ENCODE results near the gene KITLG.
A peak's percentile ranks its signal among the peaks of the same experiment; 100 is the strongest.

DNA sequence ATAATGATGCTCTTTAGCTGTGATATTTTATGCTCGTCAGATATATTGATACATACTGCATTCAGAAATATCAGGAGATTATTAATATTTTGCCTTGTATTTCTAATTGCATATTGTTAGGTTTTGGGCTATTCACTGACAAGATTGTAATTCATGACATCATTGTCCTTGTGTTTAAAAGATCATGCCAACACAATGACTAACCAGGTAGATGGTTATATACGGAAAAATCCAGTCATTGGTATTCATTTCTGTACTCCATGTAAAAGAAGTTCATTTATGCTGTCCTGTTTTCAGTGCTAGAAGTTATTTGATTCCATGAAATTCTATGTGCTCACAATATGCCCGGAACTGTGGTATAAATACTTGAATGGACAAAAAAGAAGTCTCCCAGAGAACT is 107.5 kb downstream of the KITLG start:
- TF ChIP-seq, protein P1, sequence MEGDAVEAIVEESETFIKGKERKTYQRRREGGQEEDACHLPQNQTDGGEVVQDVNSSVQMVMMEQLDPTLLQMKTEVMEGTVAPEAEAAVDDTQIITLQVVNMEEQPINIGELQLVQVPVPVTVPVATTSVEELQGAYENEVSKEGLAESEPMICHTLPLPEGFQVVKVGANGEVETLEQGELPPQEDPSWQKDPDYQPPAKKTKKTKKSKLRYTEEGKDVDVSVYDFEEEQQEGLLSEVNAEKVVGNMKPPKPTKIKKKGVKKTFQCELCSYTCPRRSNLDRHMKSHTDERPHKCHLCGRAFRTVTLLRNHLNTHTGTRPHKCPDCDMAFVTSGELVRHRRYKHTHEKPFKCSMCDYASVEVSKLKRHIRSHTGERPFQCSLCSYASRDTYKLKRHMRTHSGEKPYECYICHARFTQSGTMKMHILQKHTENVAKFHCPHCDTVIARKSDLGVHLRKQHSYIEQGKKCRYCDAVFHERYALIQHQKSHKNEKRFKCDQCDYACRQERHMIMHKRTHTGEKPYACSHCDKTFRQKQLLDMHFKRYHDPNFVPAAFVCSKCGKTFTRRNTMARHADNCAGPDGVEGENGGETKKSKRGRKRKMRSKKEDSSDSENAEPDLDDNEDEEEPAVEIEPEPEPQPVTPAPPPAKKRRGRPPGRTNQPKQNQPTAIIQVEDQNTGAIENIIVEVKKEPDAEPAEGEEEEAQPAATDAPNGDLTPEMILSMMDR (IDR thresholded peaks at IDR 0.05 in 2 of 3, conservative IDR thresholded peaks at IDR 0.05 in 1 of 3; ENCODE audit: borderline replicate concordance in 1 of 3, insufficient read depth in 1 of 3, low read depth in 2 of 3, low read length in 2 of 3) = no peak
- TF ChIP-seq RAD21 (IDR thresholded peaks at IDR 0.05; ENCODE audit: low read depth) = peak; percentile 10; the same call in 1 of the 2 replicates
- TF ChIP-seq TCF7L2 (IDR thresholded peaks at IDR 0.05; ENCODE audit: borderline replicate concordance, extremely low read depth, insufficient read depth, insufficient read length) = no peak
- no peak for TF ChIP-seq SIN3A (IDR thresholded peaks at IDR 0.05; ENCODE audit: low read depth)
- TF ChIP-seq YY1 (IDR thresholded peaks at IDR 0.05; ENCODE audit: extremely low read depth, insufficient replicate concordance, low read depth, low read length) = no peak
- no peak for TF ChIP-seq EGR1 (IDR thresholded peaks at IDR 0.05; ENCODE audit: low read depth)

Measured in HCT116 (cell line).